GM19372 (cell line): ENCODE measurements around the gene WDSUB1.

Source experiments
- ATAC-seq: cut with Tn5 transposase; IDR thresholded peaks from one replicate; pipeline ENCODE4 v1.9.1; 2021; ENCODE audit warnings: mild to moderate bottlenecking, low read depth, moderate library complexity; ENCODE audit not compliant: unreplicated experiment

WDSUB1 gene

DNA sequence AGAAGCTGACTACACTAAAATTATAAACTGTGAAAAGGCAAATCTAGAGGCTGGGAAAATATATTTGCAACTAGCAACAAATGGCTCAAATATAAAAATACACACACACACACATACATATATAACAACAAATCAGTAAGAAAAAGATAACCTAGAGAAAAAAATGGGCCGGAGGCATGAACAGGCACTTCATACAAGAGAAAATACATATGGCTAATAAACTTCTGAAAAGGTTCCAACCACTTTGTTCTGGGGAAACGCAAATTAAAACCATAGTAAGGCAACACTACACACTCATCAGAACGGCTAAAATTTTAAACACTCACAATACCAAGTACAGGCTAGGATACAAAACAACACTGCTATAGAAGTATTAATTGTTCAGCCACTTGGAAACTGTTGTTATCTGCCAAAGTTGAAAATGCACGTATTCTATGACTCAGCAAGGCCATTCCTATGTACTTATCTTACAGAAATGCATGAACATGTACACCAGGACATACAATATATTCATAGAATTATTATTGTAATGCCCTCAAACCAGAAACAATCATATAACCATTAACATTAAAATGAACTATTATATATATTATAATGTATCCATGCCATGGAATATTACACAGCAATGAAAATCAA, 15.6 kb downstream of the WDSUB1 start:
- ATAC-seq, result no peak

DNA sequence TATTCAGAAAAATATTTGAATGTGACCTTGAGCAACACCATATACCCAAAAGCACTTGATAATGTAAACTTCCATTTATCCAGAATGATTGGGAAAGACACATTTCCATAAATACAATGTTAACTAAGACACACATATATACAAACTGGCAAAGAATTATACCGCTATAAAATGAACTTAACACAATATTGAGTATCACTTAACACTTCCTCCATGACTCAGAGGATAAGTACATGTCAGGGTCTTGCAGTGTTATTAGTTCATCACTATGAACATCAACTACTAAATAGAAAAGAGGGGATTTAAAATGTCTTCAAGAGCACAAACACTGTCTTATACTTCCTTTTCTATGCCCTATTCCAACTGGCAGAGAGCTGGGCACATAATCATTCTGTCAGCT, 18.6 kb downstream of the WDSUB1 start:
- no peak for ATAC-seq

DNA sequence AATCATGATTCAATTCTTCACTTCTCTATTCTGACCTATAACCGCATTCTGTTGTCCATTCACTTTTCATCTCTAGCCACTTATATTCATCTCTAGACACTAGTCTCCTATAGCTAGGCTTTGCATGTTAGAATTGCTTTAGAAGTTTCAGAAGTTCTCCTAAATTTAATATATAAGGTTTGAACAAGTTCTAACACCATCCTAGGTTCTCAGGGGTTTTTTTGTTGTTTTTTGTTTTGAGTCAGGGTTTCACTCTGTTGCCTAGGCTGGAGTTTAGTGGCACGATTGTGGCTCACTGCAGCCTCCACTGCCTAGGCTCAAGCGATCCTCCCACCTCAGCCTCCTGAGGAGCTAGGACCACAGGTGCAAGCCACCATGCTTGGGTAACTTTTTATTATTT, 19.9 kb downstream of the WDSUB1 start:
- ATAC-seq, result peak; percentile 56

DNA sequence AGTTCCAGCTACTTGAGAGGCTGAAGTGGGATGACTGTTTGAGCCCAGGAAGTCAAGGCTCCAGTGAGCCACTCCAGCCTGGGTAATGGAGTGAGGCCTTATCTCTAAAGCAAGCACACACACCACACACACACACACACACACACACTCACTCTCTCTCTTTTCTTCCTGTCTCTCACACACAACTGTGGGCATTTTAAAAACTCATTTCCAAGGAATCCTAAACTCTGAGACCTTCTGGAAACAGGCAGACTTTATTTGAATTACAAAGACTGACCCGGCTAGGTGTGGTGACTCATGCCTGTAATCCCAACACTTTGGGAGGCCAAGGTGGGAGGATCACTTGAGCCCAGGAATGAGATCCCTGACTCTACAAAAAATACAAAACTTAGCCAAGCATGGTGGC, 21.3 kb downstream of the WDSUB1 start:
- no peak for ATAC-seq

DNA sequence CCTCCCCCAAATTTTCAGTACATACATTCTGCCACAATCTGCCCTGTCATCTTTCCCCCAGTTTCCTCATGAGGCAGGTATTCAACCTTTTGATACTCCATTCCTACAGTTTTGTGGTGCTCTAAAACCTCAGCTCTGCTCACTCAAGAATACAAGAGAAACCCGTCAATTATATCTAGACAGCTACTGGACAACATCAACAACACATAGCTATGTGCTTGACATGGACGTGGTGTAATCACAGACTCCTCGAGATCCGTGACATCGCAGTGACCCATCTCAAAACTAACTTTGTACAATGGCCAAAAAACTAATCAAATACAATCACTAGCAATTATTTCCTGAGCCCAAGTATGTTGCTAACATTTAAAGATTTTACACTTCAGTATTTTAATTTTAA, 23.6 kb downstream of the WDSUB1 start:
- ATAC-seq, result no peak

DNA sequence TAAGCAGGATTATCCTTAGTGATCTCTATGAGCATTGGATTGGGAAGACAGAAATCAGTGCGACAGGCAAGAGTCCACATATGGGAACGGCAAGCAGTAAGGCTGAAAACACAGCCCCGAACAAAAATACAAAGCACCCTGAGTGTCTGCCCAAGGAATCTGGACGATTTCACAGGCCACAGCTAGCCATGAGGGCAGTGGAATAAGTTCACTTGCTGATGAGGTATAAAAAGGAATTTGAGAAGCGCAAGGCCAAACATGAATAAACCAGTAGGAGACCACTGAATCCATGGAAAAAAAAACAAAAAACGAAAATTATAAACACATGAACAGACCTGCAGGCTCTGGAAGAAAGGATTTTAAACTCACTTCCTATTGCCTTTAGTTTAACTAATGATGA, 24.3 kb downstream of the WDSUB1 start:
- no peak for ATAC-seq

DNA sequence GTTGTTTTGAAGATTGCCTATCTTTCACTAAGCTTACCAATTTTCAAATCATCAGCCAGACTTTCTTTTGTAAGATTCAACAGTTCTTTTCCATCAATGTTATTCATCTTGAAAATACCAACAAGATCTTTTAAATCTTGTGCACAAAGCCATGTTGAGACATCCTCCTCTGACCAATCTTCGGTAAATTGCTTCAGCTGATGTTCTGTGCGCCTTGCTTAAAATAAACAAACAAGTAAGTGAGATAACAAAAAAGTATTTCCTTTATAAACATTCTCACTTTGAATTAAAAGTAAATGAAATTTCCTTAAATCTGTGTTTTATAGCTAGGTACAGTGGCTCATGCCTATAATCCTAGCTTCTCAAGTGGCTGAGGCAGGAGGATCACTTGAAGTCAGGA, 30.3 kb downstream of the WDSUB1 start:
- ATAC-seq, result no peak

DNA sequence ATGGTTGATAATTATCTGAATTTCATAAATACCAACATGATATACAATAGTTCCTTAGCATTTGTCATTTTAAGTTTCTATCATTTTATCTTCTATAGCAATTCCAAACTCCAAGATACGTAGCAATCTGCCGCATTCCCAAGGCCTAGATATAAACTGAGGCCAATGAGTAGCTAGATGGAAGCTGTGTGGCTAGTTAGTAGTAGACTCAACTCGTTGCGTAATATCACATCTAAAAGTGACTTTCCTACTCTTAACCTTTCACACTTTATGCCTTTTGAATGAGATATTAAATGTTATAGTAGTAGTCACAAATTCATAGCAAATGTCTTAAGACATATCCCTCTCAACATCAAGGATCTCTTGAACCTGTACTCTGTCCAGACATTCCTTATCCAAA, 33.6 kb downstream of the WDSUB1 start:
- no peak for ATAC-seq

DNA sequence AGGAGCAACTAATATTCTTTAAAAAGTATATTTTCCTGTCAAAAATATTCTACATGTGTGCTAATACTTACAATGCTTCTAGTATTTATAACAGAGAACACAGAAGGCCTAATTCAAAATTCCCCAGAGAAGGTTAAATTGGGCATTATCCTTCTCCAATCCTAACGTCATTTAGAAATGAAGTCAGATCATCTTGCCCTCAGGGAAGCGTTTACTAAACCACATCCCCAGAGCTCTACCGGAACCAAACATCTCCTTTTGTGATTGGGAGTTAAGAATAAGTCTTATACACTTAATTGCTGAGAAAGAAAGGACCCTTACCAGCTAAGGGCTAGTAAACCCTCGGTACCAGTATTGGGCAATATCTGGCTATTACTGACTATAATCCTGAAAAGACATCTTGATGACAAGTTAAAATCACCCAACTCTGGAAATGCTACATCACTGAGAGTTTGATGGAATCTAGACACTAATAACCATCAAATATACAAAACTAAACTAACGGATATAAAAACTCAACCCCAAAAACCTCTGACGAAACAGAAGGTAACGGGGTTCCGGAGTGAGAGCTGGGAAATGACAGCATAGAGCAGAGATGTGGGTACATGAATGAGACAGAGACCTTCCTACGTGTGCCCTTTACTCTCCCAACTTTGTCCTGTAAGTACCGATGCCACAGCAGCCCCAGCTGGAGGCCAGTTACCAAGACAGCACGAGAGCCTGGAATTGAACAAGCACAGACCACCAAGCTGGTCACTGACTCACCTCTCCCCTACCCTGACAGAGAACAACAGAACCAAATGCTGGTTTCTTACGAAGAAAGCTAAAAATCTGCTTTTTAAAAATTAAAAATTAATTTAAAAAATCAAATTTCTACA, 35.0 kb downstream of the WDSUB1 start:
- ATAC-seq, result no peak

DNA sequence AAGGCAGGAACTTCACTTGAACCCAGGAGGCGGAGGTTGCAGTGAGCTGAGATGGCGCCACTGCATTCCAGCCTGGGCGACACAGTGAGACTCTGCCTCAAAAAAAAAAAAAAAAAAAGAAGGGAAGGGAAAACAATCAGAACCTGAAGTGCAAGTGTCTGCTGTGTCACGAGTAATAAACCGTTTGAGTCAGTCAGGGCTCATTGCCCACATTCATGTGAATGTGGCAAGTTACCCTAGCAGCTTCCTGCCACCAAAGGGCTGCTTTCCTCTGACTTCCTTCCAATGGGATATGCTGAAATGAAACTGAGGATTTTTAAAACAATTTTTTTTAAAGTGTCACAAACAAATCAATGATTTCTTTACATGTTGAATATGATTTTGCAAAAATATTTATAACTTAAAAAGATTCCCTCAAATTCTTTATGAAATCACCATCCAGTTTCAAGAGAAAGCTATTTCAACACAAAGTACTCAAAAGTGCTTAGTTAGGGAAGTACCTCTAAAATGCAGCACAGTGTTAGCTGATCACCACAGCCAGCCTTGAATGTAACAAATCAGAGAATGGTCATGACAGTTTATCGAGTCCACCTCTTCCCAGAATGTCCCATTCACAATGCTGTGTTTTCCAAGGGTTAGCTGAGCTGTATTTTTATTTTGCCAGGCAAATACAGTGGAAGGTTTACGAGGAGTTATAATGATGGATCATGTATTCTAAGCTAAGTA, 36.4 kb downstream of the WDSUB1 start:
- ATAC-seq, result no peak

DNA sequence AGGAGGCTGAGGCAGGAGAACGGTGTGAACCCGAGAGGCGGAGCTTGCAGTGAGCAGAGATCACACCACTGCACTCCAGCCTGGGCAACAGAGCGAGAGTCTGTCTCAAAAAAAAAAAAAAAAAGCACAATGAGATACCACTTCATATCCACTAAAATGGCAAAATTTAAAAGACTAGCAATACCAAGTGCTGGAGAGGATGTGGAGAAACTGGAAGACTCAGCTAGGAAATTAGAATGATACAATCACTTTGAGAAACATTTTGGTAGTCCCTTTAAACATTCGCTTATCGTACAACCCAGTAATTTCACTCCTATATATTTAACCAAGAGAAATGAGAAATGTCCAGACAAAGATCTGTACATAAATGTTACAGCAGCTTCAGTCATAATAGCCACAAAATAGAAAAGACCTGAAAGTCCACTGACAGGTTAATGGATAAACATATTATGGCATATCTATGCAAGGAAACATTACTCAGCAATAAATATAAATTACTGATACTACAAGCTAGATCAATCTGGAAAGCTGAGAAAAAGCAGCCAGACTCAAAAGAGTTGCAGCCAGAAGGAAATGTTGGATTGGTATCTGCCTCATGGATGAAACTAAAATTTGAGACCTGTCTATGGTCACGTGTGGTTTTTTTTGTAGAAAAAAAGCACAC, 40.0 kb downstream of the WDSUB1 start:
- ATAC-seq, result no peak

DNA sequence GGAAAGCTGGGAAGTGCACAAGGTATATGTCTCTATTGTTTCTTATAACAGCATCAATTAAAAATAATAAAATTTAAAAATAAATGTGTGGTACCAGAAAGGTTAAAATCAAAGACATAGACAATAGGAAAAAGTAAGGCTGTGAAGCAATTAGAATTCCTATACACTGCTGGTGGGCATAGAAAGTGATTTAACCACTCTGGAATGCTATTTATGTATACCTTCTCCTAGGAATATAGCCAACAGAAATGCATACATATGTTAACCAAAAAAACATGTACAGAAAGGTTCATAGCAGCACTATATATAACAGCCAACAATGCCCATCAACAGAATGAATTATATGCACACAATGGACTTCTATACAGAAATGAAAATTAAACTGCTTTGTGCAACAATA, 43.0 kb downstream of the WDSUB1 start:
- ATAC-seq, result no peak

DNA sequence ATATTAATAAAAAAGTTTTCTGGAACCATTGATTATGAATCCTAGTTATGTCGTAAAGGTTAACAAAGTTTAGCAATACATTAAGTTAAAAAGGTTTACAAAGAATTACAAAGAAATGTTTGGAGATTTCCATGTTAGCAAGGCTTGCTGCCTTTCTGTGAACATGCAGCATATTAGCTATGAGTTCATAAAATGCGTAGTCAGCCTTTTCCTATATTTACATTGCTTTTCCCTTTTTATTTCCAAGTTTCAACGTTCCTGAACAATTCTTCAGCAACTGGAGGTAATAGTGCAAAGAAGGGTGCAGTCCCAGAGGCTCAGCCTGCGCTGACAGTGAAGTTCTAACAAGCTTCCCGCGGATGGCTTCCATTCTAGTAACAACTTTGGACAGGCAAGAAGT, 51.6 kb downstream of the WDSUB1 start:
- ATAC-seq, result no peak

DNA sequence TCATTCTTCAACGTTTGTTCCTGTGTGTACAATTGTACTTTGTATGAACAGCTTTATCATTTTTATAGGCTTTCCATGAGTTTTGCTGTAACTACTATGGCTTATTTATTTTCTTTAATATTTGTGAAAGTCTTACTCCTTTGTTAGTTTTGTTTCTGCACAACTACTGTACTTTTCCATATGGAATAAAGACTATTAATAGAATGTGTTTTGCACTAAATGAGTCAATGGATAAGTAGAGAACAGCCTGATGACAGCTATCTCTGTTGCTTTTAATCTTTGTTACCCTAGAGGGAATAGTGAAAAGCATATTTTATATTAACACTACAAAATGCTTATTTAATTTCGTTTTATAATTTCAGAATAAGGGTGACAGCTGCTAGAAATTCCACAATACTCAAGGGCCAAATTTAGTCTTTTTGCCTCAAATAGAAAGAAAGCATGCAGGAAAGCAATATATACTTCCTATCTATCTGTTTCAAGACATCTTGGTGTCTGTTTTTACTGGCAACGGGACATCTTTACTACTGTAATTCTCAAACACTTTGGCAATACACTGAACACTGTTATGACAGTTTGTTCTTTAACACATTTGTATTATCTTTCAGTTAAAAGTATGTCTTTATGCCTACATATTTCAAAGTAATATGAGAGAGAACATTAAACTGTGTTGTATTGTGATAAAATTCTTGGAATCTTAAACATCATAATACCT, 53.9 kb downstream of the WDSUB1 start:
- no peak for ATAC-seq

DNA sequence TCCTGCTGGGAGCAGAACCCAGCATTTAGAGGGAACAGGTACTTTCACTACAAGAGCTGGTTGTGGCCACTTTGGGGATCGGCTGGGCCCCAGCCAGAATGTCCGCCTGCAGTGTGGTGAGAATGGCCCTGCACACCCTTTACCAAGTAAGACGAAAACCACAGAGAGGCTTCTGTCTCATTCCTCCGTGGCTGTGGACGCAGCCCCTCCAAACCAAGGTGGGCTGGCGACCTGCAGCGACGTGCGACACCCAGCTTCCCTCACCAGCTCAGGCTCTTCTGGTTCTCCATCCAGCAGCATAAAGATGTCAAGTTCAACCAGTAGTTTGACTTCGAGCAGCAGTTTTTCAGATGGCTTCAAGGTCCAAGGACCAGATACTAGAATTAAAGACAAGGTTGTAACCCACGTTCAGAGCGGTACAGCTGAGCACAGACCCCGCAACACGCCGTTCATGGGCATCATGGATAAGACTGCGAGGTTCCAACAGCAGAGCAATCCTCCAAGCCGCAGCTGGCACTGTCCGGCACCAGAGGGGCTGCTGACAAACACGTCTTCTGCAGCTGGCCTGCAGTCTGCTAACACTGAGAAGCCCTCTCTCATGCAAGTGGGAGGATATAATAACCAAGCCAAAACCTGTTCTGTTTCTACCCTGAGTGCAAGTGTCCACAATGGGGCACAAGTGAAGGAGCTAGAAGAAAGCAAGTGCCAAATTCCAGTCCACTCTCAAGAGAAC, 56.2 kb downstream of the WDSUB1 start:
- ATAC-seq, result no peak

DNA sequence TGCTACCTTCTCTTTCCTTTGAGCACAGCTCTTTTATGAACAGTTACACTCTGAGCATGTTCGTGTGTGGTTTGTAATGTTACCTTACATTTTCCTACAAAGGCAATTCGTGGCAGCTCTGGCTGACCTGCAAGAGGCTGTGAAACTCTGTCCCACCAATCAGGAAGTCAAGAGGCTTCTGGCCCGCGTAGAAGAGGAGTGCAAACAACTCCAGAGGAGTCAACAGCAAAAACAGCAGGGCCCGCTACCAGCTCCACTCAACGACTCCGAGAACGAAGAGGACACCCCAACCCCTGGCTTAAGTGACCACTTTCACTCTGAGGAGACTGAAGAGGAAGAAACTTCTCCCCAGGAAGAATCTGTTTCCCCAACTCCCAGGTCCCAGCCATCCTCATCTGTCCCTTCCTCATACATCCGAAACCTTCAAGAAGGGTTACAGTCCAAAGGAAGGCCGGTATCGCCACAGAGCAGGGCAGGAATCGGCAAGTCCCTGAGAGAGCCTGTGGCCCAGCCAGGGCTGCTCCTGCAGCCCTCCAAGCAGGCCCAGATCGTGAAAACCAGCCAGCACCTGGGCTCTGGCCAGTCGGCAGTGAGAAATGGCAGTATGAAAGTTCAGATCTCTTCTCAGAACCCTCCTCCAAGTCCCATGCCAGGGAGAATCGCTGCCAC, 56.9 kb downstream of the WDSUB1 start:
- no peak for ATAC-seq

DNA sequence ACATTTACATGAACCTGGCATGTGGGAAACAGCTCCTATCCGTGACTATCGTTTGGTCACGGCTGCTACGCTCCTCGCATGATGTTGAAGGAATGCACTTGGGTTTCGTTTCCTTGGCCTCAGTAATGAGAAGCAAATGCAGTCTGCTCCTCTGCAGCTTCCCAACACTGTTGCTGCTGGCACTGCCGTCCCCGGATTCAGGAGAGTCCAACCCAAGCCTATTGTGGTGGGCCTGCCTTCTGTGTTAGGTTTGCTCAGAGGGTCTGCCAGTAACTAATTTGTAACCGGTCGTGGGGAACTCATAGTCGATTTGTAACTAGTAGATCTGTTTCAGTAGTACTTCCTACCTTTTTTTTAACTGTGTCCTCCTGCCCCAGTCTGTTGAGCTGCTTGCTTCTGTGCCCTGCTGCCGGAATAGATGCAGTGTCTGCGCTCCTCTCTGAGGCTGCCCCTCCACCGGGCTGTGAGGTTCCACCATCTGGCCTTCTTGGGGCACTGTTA, 58.4 kb downstream of the WDSUB1 start:
- ATAC-seq, result no peak

DNA sequence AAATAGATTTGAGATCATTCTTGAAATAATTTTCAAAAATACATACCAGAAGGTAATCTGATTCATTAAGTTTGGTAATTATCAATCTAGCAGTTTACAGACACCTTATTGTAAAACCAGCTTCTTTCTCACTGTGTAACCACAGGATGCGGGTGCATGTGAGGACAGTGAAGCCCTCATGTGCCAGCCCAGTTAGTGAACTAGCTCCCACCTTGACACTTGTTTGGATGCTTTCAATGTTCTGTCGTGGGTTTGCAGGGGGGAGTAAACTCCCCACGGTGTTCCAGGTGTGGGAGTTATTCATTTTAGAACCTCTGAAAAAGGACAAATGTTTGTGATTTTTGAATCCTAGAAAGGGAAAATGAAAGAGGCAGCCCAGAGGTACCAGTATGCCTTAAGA, 59.0 kb downstream of the WDSUB1 start:
- no peak for ATAC-seq
